ENCODE data around the gene SHCBP1L.

Gene SHCBP1L

DNA sequence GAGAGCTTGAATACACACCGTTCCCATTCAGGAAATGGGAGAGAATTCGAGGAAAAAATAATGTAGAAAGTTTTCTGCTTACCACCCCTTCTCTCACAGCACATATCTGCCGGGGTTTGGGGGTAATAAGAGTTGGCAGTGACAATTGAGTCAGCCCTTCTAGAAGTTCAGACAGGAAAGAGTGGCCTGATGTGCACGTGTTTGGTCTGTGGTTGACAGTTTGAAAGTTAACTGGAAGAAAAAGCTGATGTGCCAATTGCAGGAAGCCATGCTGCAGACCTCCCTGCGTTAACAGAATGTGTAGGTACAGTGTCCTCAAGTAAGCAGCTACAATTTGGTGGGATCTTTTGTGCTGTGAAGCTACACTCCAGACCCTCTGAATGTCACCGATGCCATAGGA, 63.0 kb downstream of the SHCBP1L start:
- DNase-seq: no peak

DNA sequence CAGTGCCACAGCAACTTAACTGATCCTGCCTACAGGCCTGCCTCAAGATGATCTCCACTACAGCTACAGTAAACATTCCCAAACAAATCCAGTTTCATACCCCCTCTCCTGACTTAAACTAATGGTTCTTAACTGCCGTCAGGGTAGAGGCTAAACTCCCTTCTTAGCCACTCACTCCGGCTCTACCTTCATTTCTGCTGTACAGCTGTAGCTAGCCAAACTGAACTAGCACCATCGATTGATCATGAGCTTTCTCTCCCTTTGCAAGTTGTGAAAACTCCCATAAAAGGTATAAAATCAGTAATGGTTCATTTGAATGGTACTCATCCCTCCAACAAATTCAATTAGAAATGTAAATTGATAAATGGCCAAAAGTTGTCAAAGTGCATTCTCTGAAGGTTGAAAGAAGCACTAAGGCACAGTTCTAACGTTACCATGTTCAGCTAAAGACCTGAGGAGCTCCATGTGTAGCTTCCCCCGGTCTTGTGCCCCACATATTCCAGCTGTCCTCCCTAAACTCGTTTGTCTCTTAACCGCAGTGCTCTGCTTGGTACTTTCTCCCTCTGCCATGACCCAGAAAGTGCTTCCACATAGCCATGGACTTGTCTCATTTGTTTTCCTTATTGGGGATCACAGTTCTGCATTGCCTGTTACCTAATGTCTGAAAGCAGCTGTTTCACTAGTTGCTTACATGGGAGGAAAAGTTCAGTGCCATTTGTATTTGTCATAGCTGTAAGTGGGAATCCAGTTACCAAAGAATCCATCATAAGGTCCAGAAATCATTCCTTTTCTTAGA, 64.0 kb downstream of the SHCBP1L start:
- DNase-seq: no peak

DNA sequence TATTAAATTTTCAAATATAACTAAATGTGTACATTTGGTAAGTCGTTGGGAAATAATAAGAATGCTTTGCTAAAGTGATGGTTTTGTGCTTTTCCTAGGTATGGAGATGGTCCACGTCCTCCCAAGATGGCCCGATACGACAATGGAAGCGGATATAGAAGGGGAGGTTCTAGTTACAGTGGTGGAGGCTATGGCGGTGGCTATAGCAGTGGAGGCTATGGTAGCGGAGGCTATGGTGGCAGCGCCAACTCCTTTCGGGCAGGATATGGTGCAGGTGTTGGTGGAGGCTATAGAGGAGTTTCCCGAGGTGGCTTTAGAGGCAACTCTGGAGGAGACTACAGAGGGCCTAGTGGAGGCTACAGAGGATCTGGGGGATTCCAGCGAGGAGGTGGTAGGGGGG, 66.0 kb downstream of the SHCBP1L start:
- no peak for DNase-seq

DNA sequence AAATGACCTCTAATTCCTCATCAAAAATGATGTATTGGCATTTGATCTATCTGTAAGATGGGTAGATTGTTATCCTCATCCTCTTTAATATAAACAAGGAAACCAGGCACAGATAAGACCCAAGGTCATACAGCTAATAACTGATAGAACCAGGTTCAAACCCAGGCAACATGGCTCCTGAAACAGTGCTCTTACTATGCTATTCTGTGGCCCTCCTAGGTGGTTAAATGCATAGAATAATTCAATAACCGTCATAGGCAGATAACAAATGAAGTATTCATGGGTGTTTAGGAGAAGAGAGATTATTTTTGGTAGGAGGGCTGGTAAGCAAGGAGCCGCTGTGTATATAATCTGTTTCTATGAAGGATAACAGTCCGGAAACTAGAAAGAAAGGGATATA, 67.4 kb downstream of the SHCBP1L start:
- DNase-seq: no peak

DNA sequence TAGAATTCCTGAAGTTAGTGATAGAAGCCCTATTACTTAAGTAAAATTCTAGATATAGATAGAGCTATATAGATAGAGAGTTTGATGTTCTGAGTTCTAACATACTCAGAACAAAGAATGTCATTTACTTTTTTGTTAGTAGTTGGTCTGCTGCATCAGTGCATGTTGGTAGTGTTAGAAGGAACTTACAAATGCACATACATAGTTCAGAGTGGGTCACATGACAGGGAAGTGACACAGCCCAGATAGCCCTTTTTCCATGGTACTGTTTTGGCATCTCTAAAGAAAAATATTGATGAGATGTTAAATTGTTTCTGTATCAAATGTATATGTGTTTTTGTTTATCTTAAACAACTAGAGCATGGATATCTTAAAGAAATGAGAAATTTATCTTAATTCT, 68.1 kb downstream of the SHCBP1L start:
- DNase-seq: no peak

DNA sequence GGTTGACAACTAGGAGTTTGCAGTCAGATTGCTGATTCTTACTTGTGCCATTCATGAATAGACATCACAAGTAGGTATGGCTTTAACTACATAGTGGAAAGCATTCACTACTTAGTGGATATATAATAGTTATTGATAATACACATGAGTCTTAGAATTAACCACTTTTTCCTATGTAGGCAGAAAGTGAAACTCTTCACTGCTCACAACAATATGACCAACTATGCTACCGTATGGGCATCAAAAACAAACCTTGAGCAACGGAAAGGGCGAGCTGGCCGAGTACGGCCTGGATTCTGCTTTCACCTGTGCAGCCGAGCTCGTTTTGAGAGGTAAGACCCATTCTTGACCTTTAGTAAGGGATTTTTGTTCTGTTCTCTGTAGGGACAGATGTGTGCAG, 75.1 kb downstream of the SHCBP1L start:
- no peak for DNase-seq

DNA sequence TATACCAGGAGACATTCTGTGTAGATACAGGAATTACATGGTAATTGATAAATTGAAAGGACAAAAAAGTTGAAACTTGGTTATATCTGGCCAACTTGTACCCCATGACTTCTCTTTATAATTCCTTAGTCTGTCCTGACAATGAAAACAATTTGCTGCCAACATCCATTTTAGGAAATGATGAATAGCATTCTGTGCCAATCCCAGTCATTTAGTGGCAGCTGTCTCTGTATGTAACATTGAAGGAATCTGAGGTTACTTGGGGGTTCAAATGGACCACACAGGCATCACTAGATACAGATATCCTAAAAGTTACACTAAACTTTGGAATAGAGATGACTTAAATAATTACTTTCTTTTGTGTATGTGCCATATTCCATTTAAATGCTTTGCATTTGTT, 75.6 kb downstream of the SHCBP1L start:
- no peak for DNase-seq

DNA sequence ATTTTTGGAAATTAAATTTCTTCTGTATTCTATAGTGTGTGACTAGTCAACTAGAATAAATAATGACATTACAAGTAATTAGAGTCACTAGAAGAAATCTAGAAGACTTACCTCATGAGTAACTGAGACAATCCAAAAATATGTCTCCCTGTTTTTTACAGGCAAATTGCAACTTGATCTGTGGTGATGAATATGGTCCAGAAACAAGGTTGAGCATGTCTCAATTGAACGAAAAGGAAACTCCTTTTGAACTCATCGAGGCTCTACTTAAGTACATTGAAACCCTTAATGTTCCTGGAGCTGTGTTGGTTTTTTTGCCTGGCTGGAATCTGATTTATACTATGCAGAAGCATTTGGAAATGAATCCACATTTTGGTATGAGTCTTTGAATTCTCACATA, 77.1 kb downstream of the SHCBP1L start:
- DNase-seq: no peak

DNA sequence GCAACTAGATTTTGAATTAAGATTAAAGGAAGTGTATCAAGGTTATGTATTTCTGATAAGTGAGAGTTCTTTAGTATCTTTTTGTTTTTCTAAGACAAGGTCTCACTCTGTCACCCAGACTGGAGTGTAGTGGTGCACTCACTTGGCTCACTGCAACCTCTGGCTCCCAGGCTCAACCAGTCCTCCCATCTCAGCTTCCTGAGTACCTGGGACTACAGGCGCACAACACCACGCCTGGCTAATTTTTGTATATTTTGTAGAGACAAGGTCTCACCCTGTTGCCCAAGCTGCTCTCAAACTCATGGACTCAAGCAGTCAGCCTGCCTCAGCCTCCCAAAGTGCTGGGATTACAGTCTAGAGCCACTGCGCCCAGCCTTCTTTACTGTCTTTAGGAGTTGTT, 80.1 kb downstream of the SHCBP1L start:
- DNase-seq: no peak

DNA sequence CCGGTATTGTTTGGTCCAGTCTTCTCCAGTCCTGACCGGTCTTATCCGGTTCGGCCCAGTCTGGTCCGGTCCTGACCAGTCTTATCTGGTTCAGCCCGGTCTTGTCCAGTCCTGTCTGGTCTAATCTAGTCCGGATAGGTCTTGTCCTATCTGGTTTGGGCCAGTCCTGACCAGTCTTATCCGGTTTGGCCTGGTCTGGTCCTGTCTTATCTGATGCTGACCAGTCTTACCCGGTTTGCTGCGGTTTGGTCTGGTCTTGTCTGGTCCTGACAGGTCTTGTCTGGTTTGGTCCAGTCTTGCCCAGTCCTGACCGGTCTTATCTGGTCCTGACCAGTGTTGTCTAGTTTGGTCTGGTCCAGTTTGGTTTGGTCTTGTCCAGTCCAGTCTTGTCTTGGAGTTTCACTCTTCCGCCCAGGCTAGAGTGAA, 83.7 kb downstream of the SHCBP1L start:
- DNase-seq: no peak

DNA sequence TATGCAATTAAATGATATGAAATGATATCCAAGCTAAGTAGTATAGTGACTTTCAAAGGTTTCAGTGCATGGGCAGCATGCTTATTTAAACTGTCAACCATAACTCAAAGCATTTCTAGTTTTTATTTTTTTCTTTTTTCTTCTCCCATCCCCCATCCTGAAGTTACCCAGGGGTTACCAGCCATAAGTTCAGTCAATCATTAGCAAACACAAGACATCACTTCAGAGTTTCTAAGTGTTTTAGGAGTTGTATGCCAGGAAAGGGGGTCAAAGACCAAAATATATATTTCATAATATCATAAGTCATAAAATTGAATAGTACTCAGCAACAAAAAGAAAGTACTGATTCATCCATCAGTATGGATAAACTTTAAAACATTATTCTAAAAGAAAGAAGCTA, 85.1 kb downstream of the SHCBP1L start:
- no peak for DNase-seq

DNA sequence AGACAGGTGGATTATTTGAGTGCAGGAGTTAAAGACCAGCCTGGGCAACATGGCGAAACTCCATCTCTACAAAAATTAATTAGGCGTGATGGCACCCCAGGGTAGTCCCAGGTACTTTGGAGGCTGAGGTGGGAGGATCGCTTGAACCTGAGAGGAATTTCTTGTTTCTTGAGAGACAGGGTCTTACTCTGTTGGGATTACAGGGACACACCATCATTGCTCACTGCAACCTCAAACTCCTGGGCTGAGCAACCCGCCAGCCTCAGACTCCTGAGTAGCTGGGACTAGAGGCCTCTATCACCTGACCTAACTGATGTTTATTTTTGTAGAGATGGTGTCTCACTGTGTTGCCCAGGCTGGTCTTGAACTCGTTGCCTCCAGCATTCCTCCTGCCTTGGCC, 89.0 kb downstream of the SHCBP1L start:
- DNase-seq: no peak

DNA sequence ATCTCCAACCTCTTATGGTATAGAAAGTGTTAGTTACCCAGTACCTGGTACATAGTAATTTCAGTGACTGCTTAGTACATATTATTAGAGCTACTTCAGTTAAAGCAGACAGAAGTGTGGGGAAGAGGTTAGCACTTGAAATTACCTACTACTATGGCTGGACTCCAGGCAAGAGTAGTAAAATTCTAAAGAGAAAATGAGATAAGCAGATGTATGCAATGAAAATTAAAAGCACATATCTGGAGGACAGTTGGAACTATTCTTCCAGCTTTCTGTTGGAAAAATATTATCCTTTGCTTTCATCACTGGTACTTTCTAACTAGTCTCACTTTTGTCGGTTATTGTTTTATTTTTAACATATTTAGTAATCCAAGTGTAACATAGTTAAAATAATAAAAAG, 90.1 kb downstream of the SHCBP1L start:
- DNase-seq: no peak

DNA sequence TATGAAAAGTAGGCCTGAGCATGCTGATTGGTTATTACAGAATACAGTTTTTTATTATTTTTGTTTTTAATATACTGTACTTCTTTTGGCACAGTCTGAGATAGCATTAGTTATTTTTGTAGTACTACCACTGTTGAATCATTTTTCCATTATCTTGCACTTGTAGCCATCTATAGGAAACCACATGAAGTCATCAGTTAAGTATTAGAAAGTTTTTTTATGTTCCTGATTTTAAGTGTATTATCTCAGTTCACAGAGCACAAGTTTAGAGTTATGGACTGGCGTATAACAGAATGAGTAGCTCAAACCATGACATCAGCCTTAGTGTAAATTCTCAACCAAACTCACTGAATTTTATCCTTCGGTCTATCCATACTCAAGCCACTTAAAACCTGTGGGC, 91.0 kb downstream of the SHCBP1L start:
- no peak for DNase-seq

DNA sequence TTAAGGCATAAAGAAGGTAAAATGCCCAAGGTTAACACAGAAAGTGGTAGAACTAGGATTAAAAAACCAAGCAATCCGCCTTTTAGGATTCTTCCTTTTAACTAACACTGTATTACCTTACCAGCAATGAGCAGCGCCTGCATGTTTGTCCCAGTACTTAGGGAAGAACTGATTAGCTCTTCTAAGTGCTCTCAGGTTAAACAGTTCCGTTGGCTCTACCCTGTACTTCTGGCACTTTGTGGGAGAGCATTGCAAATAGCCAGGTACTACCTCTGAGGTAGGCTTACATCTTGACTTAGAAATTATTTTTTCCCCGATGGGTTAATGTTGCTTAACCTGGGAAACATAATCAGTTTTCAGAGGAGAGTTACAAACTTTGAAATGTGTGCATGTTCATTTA, 92.3 kb downstream of the SHCBP1L start:
- no peak for DNase-seq

DNA sequence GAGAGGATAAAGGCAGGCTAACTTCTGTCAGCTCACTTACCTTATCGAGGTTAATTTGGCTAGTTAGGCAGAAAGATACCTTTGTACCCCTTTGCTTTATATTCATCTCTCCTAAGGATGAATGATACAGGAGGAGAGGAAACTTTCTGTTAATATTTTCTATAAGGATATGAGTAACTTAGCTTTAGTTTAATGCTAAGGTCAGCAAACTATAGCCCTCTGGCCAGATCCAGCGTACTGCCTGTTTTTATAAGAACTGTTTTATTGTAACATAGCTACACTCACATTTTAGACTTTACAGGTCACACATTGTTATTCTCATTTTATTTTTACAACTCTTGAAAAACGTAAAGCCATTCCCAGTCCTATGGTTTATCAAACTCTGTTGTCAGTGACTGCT, 95.8 kb downstream of the SHCBP1L start:
- no peak for DNase-seq

DNA sequence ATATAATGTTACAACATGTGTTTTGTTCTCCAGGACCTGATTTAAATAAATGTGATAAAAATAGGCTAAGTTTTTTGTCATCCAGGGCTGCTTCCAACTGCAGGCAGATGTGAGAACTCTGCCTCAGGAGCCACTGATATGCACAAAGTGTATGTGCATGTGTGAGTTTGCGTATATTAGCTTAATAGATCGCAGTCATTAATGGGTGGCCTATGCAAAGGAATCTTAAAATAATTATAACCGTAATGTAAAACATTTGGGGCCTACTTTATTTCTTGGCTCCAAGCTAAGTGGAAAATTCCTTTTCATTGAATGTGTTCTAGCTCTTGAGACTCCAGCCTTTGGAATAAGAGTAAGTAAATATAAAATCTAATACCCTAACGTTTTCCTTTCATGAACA, 97.1 kb downstream of the SHCBP1L start:
- DNase-seq: no peak

DNA sequence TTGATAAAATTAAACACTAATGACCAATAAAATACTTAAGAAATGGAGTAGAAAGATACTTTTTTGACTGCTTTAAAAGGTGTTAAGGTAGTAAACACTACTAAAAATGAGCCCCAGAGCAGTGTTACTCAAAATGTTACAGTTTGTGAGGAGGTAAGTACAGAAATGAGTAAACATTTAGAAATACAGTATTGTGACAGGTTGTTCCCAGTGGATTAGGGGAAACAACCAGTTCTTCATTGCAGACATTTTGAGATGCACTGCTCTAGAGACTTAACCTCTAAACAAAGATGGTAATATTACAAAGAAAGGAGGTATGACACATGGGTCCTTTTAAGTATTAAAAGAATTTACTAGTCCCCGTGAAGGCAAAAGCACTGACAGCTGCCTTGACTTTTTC, 101.1 kb downstream of the SHCBP1L start:
- no peak for DNase-seq

DNA sequence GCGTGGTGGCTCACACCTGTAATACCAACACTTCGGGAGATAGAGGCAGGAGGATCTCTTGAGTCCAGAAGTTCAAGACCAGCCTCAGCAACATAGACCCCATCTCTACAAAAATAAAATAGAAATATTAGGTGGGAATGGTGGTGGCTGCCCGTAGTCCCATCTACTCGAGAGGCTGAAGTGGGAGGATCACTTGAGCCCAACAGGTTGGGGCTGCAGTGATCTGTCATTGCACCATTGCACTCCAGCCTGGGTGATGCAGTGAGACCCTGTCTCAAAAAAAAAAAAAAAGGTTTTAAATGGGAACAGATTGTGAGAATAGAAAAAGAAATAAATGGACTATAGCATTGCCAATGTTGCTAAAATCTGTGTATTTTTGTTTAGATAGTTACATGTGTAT, 102.6 kb downstream of the SHCBP1L start:
- DNase-seq: no peak
